SKM-1 (cell line): Measurements from ENCODE around the gene MBD6.

Source experiments
- DNase-seq: peaks from one replicate; lab custom pipeline; 2025; ENCODE audit not compliant: unreplicated experiment; lab: John Stamatoyannopoulos, UW

MBD6 gene

GRCh38 chr12:57525615-57526383, 3.2 kb downstream of the MBD6 start:
- DNase-seq: no peak

- DNase-seq: no peak
Measured at GRCh38 chr12:57526477-57527126, 4.0 kb downstream of the MBD6 start.

GRCh38 chr12:57527184-57527583, 4.6 kb downstream of the MBD6 start:
- no peak for DNase-seq

DNA sequence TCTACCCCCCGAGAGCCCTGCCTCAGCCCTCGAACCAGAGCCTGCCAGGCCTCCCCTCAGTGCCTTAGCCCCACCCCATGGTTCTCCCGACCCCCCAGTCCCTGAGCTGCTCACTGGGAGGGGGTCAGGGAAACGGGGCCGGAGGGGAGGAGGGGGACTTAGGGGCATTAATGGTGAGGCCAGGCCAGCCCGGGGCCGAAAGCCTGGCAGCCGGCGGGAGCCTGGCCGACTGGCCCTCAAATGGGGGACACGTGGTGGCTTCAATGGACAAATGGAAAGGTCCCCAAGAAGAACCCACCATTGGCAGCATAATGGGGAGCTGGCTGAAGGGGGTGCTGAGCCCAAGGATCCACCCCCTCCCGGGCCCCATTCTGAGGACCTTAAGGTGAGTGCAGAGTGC, 5.6 kb downstream of the MBD6 start:
- no peak for DNase-seq

GRCh38 chr12:57528831-57529555, 6.4 kb downstream of the MBD6 start:
- no peak for DNase-seq

GRCh38 chr12:57529831-57530230, 7.2 kb downstream of the MBD6 start:
- no peak for DNase-seq

DNA sequence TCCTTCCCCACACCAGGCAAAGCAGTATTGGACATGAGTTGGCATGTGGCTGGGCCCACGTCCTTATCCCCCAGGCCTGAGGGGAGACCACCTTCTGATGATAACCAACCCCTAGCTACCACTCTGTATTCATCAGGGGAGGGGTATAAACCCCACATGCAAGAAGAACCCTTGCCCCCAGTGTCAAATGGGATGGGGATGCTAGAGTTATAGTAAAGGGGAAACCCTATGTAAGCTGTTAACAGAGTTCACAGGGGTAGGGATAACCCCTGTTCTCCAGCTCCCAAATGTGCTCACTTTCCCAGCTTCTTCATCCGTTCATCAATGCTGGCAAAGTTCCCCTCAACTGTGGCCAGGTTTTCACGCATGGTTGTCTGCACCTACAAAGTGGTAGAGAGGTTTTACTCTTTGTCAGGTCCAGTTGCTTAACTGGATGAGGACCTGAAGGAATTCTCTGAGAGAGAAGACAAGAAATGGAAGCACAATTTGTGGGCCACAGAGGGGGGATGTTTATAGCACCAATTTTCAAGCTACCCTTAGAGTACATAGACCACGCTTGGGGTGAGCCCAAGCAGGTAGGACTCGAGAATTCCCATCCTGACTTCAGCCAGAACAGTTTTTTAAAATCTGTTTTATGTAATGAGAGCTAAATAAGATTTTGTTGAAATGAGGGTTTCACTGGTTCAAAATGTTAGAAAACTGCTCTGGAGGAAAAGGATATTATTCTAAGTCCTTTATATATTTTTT, 7.9 kb downstream of the MBD6 start:
- no peak for DNase-seq

DNA sequence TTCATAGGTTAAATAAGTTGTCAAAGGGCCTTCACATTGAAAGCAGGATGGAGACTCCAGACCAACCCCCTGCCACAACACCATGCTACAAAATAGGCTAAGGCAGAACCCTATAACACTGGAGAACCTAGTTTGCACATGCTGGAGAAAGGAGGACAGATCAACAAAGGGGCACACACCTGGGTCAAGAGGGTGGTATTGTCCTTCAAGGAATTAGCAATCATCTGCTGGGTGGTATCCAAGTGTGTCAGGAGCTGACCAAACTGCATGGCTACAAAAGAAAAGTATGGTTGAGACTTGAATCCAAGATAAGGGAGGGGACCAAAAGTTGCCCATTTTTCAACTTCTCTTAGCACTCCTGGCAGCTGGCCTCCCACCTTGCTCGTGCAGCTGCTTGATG, 9.2 kb downstream of the MBD6 start:
- DNase-seq: no peak

DNA sequence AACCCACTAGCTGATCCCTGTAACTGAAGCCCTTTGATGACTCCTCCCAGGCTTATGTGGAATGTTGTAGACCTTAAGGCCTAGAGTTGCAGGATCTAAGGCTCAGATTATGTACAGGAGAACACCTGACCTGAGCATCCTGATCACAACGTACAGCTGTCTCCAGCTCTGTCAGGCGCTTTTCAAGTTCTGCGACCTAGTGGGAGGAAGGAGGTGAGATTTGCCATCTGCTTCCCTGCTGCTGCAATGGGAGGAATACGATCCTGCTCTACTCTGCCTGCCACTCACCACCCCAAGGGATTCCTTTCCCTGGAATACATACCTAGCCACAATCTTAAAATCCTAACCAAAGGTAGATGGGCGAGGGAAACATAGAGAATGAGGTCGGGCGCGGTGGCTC, 10.5 kb downstream of the MBD6 start:
- DNase-seq: no peak

DNA sequence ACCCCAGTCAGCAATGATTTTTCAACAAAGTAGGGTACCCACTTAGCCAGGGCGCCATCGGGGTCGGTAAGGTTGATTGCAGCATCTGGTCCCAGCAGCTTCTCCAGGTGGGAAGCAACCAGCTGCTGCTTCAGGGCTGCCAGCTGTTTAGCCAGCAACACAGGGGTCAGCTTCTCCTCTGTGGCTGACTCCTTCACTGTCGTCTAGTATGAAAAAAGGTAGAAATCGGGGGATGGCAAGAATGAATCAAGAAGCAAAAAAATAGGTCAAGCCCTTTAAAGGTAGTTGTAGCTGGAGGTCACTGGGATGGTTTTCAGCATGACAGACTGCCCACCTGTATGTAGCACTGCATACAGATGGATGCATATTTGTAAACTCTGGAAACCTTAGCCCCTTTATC, 11.6 kb downstream of the MBD6 start:
- no peak for DNase-seq

DNA sequence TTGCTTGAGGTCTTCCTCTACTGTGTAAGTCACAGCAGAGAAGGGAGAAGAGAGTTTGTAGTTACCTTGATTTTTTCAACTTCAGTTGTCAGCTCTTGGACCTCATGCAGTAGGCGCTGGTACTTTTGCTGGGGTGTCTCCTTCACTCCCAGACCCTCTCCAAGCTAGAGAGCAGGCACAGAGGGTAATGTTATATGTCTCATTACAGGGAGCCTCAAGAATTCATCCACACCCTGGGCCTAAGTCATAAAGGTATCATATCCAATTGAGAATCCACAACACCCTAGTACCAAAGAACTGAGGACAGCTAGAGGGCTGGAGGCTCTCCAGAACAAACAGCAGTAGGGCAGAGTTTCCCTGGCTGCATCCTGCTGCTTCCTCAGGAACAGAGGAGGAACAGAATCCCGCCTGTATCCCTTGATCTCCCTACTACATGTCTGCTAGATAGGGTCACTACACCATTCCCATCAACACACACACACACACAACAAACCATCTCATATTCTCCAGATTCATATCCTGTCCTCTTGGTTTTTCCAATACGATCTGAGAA, 12.4 kb downstream of the MBD6 start:
- DNase-seq: no peak

GRCh38 chr12:57535764-57536596, 13.4 kb downstream of the MBD6 start:
- no peak for DNase-seq

DNA sequence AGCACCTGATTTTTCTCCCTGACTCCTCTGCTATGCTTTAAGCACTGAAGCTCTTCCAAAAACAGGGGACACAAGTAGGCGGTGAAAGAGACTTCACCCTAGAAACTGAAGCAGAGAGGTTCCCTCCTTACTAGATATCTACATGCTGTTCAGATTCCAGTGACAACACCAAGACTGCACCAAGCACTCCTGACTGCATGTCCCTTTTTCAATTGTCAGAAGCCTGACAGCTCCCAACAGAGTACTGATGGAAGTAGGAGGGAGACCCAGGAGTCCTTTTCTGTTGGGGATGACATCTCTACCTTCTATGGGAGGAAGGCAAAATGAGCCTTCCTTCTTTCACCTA, 13.9 kb downstream of the MBD6 start:
- DNase-seq: no peak

DNA sequence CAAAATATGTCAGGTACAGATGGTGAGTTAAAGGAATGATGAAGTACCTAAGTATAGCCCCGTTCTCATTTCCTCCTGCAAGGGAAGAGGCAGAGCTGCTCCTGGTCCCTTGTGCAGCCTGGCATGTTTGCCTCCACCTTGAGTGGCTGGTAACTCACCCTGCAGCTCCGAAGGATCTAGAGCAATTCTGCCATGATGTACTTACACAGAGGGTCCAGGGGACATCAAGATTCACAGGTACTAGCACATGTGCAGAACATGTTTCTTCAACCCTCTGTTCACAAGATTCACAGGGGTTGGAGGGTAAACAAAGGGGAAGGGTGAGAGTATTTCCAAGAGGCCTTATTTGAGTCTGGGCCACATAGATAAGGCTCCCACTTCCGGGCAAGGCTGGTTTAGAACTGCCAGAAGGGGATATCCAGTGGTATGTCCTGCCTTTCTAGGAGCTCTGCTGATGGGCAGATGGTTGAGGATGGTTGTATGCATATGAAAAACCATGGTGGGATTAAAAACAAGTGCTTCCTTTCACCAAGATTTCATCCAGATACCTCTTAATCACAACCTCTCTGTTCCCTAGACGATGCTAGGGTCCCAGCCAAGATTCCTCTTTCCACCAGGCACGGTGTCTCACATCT, 16.6 kb downstream of the MBD6 start:
- no peak for DNase-seq

GRCh38 chr12:57541001-57541400, 18.4 kb downstream of the MBD6 start:
- no peak for DNase-seq

DNA sequence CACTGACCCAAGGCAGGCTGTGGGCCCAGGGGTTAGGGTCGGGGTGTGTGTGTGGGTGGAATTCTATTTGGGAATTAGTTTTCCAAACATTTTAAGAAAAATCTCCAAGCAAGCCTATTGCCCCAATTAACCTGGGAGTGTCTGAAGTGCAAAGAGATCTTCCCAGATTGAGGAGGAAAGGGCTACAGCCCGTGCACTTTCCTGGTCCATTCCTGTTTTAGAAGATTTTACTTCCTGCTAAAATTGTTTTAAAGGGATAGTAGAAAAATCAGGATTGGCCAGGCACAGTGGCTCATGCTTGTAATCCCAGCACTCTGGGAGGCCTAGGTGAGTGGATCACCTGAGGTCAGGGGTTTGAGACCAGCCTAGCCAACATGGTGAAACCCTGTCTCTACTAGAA, 19.1 kb downstream of the MBD6 start:
- DNase-seq: no peak

- DNase-seq: no peak
Measured at GRCh38 chr12:57543581-57543980, 21.0 kb downstream of the MBD6 start.

- DNase-seq: no peak
Measured at GRCh38 chr12:57545809-57546437, 23.3 kb downstream of the MBD6 start.
